ENCODE measurements around the gene ATP13A3.
A peak's percentile ranks its signal among the peaks of the same experiment; 100 is the strongest.

Gene ATP13A3

GRCh38 chr3:194474675-194475074, 12.1 kb downstream of the ATP13A3 start:
- no peak for DNase-seq

- peak; percentile 51 for DNase-seq
Observed at GRCh38 chr3:194472290-194472920, 14.4 kb downstream of the ATP13A3 start.

GRCh38 chr3:194471863-194472262, 14.9 kb downstream of the ATP13A3 start:
- no peak for DNase-seq

- DNase-seq: no peak
Observed at GRCh38 chr3:194470615-194471014, 16.2 kb downstream of the ATP13A3 start.

GRCh38 chr3:194469977-194470376, 16.8 kb downstream of the ATP13A3 start:
- no peak for DNase-seq

GRCh38 chr3:194468086-194468485, 18.7 kb downstream of the ATP13A3 start:
- no peak for DNase-seq

- DNase-seq: no peak
Observed at GRCh38 chr3:194466761-194467356, 19.9 kb downstream of the ATP13A3 start.

GRCh38 chr3:194465920-194466570, 20.8 kb downstream of the ATP13A3 start:
- DNase-seq: no peak

GRCh38 chr3:194465246-194465645, 21.6 kb downstream of the ATP13A3 start:
- no peak for DNase-seq

GRCh38 chr3:194464692-194465091, 22.1 kb downstream of the ATP13A3 start:
- no peak for DNase-seq

GRCh38 chr3:194462936-194463335, 23.9 kb downstream of the ATP13A3 start:
- no peak for DNase-seq

GRCh38 chr3:194460566-194460965, 26.2 kb downstream of the ATP13A3 start:
- no peak for DNase-seq

- no peak for DNase-seq
Observed at GRCh38 chr3:194458131-194458530, 28.7 kb downstream of the ATP13A3 start.

GRCh38 chr3:194455481-194455880, 31.3 kb downstream of the ATP13A3 start:
- DNase-seq: no peak

- peak; percentile 49 for DNase-seq
Observed at GRCh38 chr3:194450341-194450740, 36.5 kb downstream of the ATP13A3 start.

GRCh38 chr3:194449913-194450312, 36.9 kb downstream of the ATP13A3 start:
- no peak for DNase-seq

GRCh38 chr3:194447657-194448056, 39.1 kb downstream of the ATP13A3 start:
- no peak for DNase-seq

GRCh38 chr3:194447161-194447560, 39.6 kb downstream of the ATP13A3 start:
- DNase-seq: no peak

- DNase-seq: no peak
Observed at GRCh38 chr3:194446754-194447153, 40.0 kb downstream of the ATP13A3 start.

GRCh38 chr3:194446172-194446571, 40.6 kb downstream of the ATP13A3 start:
- DNase-seq: no peak

GRCh38 chr3:194443901-194444300, 42.9 kb downstream of the ATP13A3 start:
- DNase-seq: no peak

- no peak for DNase-seq
Observed at GRCh38 chr3:194440756-194441155, 46.0 kb downstream of the ATP13A3 start.

- DNase-seq: peak; percentile 26
Observed at GRCh38 chr3:194439881-194440550, 46.8 kb downstream of the ATP13A3 start.

GRCh38 chr3:194434503-194434902, 52.3 kb downstream of the ATP13A3 start:
- no peak for DNase-seq
